ENCODE results near the gene TCEA2.

The TCEA2 gene

GRCh38 chr20:64049060-64049877, 13.7 kb upstream of the TCEA2 start, which contains the start of gene SOX18:
SOX18 (minus strand) TSS chr20:64049639; CDS start chr20:64049516, 123 bp downstream.
- ATAC-seq (replicated peaks) = peak; percentile 60
- Mint-ChIP-seq H3K4me3 (peak within 1 kb of the TSS; percentile 67 to 71), H3K27me3 (peaks cover 68 to 88% of the 10 kb centered on the region in 2 donors), H3K9me3 (no peaks in the 10 kb centered on the region), H3K4me1 (peaks cover 2 to 7% of the 10 kb centered on the region in 2 donors), H3K36me3 (peaks cover 0 to 1% of the 10 kb centered on the region in 2 donors), H3K27ac (peak within 1 kb of the TSS; percentile 80)
- no peak for DNase-seq

- peaks cover 67 to 86% of the 10 kb centered on the region in 2 donors for H3K27me3 Mint-ChIP-seq
- no peak for DNase-seq
- peaks cover 0 to 1% of the 10 kb centered on the region in 2 donors for H3K36me3 Mint-ChIP-seq
- no peaks in the 10 kb centered on the region for H3K9me3 Mint-ChIP-seq
- H3K4me1 Mint-ChIP-seq = peaks cover 2 to 7% of the 10 kb centered on the region in 2 donors
- no peak for ATAC-seq (replicated peaks)
- H3K4me3 Mint-ChIP-seq = peak overlapping the region; percentile 48 to 71
- H3K27ac Mint-ChIP-seq = peak overlapping the region; percentile 47
Measured at GRCh38 chr20:64049878-64050260, 13.1 kb upstream of the TCEA2 start.

GRCh38 chr20:64050261-64051032, 12.6 kb upstream of the TCEA2 start:
- Mint-ChIP-seq H3K4me1 (peaks cover 2 to 7% of the 10 kb centered on the region in 2 donors), H3K27me3 (peaks cover 68 to 86% of the 10 kb centered on the region in 2 donors), H3K27ac (peak overlapping the region; percentile 62), H3K9me3 (no peaks in the 10 kb centered on the region), H3K4me3 (peak overlapping the region; percentile 50 to 55), H3K36me3 (peaks cover 0 to 4% of the 10 kb centered on the region in 2 donors)
- no peak for DNase-seq
- ATAC-seq (replicated peaks) = peak in 1 of 2 donors; percentile 15

- H3K36me3 Mint-ChIP-seq = peaks cover 0 to 4% of the 10 kb centered on the region in 2 donors
- ATAC-seq (replicated peaks) (no peak), DNase-seq (no peak)
- H3K27me3 Mint-ChIP-seq = peaks cover 64 to 86% of the 10 kb centered on the region in 2 donors
- no peak overlapping the region for H3K4me3 Mint-ChIP-seq
- no peaks in the 10 kb centered on the region for H3K9me3 Mint-ChIP-seq
- no peak overlapping the region for H3K27ac Mint-ChIP-seq
- peaks cover 2 to 7% of the 10 kb centered on the region in 2 donors for H3K4me1 Mint-ChIP-seq
Measured at GRCh38 chr20:64051033-64051452, 12.0 kb upstream of the TCEA2 start.

- H3K4me3 Mint-ChIP-seq = no peak overlapping the region
- H3K4me1 Mint-ChIP-seq = peaks cover 2 to 7% of the 10 kb centered on the region in 2 donors
- no peak overlapping the region for H3K27ac Mint-ChIP-seq
- H3K9me3 Mint-ChIP-seq = no peaks in the 10 kb centered on the region
- no peak for DNase-seq
- H3K27me3 Mint-ChIP-seq = peaks cover 57 to 82% of the 10 kb centered on the region in 2 donors
- no peak for ATAC-seq (replicated peaks)
- peaks cover 0 to 4% of the 10 kb centered on the region in 2 donors for H3K36me3 Mint-ChIP-seq
Measured at GRCh38 chr20:64051561-64052325, 11.3 kb upstream of the TCEA2 start.

- Mint-ChIP-seq H3K4me1 (peaks cover 5 to 12% of the 10 kb centered on the region in 2 donors), H3K27me3 (peaks cover 52 to 76% of the 10 kb centered on the region in 2 donors), H3K27ac (no peak overlapping the region), H3K36me3 (peaks cover 0 to 4% of the 10 kb centered on the region in 2 donors), H3K4me3 (no peak overlapping the region), H3K9me3 (no peaks in the 10 kb centered on the region)
- DNase-seq (no peak), ATAC-seq (replicated peaks) (no peak)
Measured at GRCh38 chr20:64052326-64052722, 10.7 kb upstream of the TCEA2 start.

GRCh38 chr20:64052987-64053840, 9.8 kb upstream of the TCEA2 start:
- no peaks in the 10 kb centered on the region for H3K9me3 Mint-ChIP-seq
- H3K36me3 Mint-ChIP-seq = peaks cover 0 to 4% of the 10 kb centered on the region in 2 donors
- DNase-seq (no peak), ATAC-seq (replicated peaks) (no peak)
- peaks cover 49 to 69% of the 10 kb centered on the region in 2 donors for H3K27me3 Mint-ChIP-seq
- H3K27ac Mint-ChIP-seq = no peak overlapping the region
- H3K4me3 Mint-ChIP-seq = no peak overlapping the region
- peaks cover 8 to 21% of the 10 kb centered on the region in 2 donors for H3K4me1 Mint-ChIP-seq

GRCh38 chr20:64053841-64054661, 8.9 kb upstream of the TCEA2 start:
- DNase-seq (no peak), ATAC-seq (replicated peaks) (peak in 1 of 2 donors; percentile 8)
- peaks cover 9 to 24% of the 10 kb centered on the region in 2 donors for H3K4me1 Mint-ChIP-seq
- H3K27me3 Mint-ChIP-seq = peaks cover 47 to 66% of the 10 kb centered on the region in 2 donors
- H3K27ac Mint-ChIP-seq = no peak overlapping the region
- H3K4me3 Mint-ChIP-seq = no peak overlapping the region
- no peaks in the 10 kb centered on the region for H3K9me3 Mint-ChIP-seq
- H3K36me3 Mint-ChIP-seq = peaks cover 0 to 2% of the 10 kb centered on the region in 2 donors

- Mint-ChIP-seq H3K4me1 (peaks cover 9 to 23% of the 10 kb centered on the region in 2 donors), H3K9me3 (no peaks in the 10 kb centered on the region), H3K4me3 (no peak overlapping the region), H3K27ac (no peak overlapping the region), H3K36me3 (peaks cover 0 to 2% of the 10 kb centered on the region in 2 donors), H3K27me3 (peaks cover 40 to 55% of the 10 kb centered on the region in 2 donors)
- DNase-seq (no peak), ATAC-seq (replicated peaks) (no peak)
Measured at GRCh38 chr20:64055396-64055892, 7.6 kb upstream of the TCEA2 start.

GRCh38 chr20:64055893-64056638, 6.9 kb upstream of the TCEA2 start:
- ATAC-seq (replicated peaks) = no peak
- no peak for DNase-seq
- no peak overlapping the region for H3K27ac Mint-ChIP-seq
- H3K9me3 Mint-ChIP-seq = no peaks in the 10 kb centered on the region
- no peak overlapping the region for H3K4me3 Mint-ChIP-seq
- H3K4me1 Mint-ChIP-seq = peaks cover 9 to 18% of the 10 kb centered on the region in 2 donors
- H3K36me3 Mint-ChIP-seq = peaks cover 0 to 2% of the 10 kb centered on the region in 2 donors
- H3K27me3 Mint-ChIP-seq = peaks cover 34 to 49% of the 10 kb centered on the region in 2 donors

- no peak for DNase-seq
- no peaks in the 10 kb centered on the region for H3K9me3 Mint-ChIP-seq
- peaks cover 31 to 44% of the 10 kb centered on the region in 2 donors for H3K27me3 Mint-ChIP-seq
- no peak overlapping the region for H3K4me3 Mint-ChIP-seq
- peaks cover 9 to 18% of the 10 kb centered on the region in 2 donors for H3K4me1 Mint-ChIP-seq
- no peak overlapping the region for H3K27ac Mint-ChIP-seq
- no peak for ATAC-seq (replicated peaks)
- peaks cover 0 to 2% of the 10 kb centered on the region in 2 donors for H3K36me3 Mint-ChIP-seq
Measured at GRCh38 chr20:64056639-64056888, 6.4 kb upstream of the TCEA2 start.

Data from stimulated activated naive B cell treated with anti-CD40 and anti-IgM and Interleukin-4, amounts not matched to agents 10 μg/mL and 1 μg/mL and 100 μg/mL, for 72 hours (primary cell).